GM23248 (cell line): Measurements from ENCODE around the gene PRELID1.

Experiments
- EZH2 ChIP-seq: fragments of 200-600 bp; sonication (generic); IDR thresholded peaks from 2 replicates; pipeline ENCODE4 v1.6.1; 2018; ENCODE audit warnings: antibody characterized with exemption, mild to moderate bottlenecking; ENCODE audit not compliant: insufficient read depth, poor library complexity, severe bottlenecking
- EZH2phosphoT487 ChIP-seq: fragments of 200-600 bp; sonication (generic); IDR thresholded peaks from 2 replicates; pipeline ENCODE4 v1.6.1; 2018; ENCODE audit warnings: antibody characterized with exemption, moderate library complexity, mild to moderate bottlenecking, low read depth; ENCODE audit not compliant: insufficient read depth

GRCh38 chr5:177328545-177329231, 25.1 kb downstream of the PRELID1 start:
- TF ChIP-seq EZH2 (no peak), EZH2phosphoT487 (no peak)
